AG09319 (cell line): ENCODE data around the gene RMND5A.

Experiments
- DNase-seq: peaks from one replicate; pipeline ENCODE4 v3.0.0-alpha.2; 2010; ENCODE audit warnings: low read depth; ENCODE audit errors: extremely low read depth
- TF ChIP-seq, protein P1 (sequence below): IDR thresholded peaks from 2 replicates; pipeline ENCODE4 v1.5.1; 2011; ENCODE audit warnings: low read depth, mild to moderate bottlenecking, inconsistent platforms, low read length, moderate library complexity

Gene RMND5A

DNA sequence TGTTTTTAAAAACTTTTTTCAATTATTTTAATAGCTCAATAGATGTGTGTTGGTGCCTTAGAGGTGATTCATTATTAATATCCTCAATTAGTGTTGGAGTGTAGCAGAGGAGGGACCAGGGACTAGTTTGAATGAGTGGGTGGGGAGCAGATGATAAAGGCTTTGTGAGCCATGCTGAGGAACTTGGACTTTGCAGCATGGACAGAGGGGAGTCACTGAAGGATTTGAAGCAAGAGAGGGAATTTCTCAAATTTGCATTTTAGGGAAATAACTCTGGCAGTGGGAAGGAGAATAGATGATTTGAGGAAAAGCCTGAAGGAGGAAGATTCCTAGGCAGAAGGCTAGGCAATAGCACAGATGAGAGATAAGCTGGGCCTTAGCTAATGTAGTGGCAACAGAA is 42.3 kb upstream of the RMND5A start:
- DNase-seq: no peak
- TF ChIP-seq, protein P1, sequence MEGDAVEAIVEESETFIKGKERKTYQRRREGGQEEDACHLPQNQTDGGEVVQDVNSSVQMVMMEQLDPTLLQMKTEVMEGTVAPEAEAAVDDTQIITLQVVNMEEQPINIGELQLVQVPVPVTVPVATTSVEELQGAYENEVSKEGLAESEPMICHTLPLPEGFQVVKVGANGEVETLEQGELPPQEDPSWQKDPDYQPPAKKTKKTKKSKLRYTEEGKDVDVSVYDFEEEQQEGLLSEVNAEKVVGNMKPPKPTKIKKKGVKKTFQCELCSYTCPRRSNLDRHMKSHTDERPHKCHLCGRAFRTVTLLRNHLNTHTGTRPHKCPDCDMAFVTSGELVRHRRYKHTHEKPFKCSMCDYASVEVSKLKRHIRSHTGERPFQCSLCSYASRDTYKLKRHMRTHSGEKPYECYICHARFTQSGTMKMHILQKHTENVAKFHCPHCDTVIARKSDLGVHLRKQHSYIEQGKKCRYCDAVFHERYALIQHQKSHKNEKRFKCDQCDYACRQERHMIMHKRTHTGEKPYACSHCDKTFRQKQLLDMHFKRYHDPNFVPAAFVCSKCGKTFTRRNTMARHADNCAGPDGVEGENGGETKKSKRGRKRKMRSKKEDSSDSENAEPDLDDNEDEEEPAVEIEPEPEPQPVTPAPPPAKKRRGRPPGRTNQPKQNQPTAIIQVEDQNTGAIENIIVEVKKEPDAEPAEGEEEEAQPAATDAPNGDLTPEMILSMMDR: no peak

DNA sequence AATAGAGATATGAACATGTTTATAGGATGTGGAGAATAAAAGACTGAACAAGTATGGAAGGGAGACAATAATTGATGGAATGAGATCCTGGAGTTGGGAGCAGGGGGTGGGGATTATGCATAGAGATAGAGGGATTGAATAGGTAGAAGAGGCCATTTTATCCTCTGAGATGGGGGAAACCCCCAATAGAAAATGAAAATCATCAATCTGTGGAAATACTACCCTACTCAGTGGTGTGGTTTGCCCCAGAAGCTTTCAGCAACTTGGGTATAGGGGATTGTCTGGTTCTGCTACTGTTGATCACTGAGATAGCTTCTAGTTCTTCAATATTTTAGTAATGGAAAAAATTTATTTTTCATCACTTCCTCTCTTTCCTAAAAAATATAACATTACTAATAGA is 41.1 kb upstream of the RMND5A start:
- DNase-seq: no peak

DNA sequence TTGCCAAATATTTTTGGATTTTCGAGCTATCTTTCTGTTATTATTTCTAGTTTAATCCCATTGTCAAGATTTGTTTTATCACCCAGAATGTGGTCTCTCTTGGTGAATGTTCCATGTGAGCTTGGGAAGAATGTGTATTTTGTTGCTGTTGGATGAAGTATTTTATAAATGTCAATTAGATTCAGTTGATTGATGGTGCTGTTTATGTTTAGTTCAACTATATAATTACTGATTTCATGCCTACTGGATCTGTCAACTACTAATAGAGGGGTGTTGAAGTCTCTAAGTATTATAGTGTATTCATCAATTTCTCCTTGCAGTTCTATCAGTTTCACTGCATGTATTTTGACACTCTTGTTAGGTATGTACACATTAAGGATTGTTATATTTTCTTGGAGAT is 34.7 kb upstream of the RMND5A start:
- TF ChIP-seq, protein P1: no peak
- no peak for DNase-seq

More for the DNA sequence above, 41.1 kb upstream of the RMND5A start:
- TF ChIP-seq, protein P1: no peak

DNA sequence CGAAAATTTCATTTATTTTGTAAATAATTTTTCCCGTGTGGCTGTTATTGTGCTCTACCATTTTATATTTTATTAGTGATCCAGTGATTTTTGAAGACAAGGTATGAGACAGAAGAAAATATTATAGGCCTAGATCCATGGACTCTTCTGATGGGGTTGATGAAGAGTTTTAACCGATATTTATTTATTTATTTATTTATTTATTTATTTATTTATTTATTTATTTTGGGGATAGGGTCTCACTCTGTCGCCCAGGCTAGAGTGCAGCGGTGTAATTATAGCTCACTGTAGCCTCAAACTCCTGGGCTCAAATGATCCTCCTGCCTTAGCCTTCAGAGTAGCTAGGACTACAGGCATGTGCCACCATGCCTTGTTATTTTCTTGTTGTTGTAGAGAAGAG is 33.6 kb upstream of the RMND5A start:
- no peak for DNase-seq
- TF ChIP-seq, protein P1: no peak

DNA sequence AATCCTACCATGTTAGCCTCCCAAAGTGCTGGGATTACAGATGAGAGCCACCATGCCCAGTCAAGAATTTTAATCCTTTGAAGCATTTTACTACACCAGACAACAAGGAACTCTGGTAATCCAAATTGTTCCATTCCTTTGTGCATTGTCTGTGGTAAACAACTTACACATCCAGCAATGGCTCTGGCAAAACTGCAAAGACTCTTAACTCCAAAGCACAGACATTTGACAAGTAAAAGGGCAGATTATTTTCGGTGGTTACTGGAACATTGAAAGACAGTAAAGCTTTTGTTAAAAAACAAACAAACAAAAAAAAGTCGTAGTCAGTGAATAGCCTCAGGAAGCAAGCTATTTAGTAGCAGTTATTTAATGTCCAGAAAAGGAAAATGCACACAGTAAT is 33.2 kb upstream of the RMND5A start:
- TF ChIP-seq, protein P1: no peak

DNA sequence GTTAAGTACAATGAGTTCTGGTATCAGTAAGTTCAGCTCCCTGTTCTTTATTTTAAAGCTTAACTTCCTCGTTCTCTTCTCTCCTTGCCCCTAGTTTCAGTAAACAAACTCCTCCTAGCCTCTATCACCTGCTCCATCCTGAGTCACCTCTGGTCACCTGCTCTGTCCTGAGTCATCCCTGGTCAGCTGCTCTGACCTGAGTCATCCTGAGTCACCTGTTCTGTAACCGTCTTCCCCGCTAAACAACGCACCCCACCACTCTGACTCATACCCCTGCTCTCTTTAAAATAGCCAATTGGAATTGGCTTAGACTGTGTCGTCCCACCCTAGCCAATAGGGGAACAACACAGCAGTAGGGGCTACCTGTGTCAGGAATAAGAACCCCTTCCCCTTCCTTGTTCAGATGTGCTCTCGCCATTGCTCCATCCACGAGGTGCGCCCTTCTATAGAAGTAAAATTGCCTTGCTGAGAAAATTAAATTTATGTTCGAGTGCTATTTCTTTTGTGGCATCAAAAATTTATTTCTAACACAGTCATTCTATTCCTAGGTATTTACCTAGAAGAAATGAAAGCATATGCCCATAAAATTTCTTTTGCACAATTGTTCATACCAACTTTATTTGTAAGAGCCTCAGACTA is 24.9 kb upstream of the RMND5A start:
- no peak for DNase-seq
- TF ChIP-seq, protein P1: no peak

More for the DNA sequence above, 33.2 kb upstream of the RMND5A start:
- DNase-seq: no peak

DNA sequence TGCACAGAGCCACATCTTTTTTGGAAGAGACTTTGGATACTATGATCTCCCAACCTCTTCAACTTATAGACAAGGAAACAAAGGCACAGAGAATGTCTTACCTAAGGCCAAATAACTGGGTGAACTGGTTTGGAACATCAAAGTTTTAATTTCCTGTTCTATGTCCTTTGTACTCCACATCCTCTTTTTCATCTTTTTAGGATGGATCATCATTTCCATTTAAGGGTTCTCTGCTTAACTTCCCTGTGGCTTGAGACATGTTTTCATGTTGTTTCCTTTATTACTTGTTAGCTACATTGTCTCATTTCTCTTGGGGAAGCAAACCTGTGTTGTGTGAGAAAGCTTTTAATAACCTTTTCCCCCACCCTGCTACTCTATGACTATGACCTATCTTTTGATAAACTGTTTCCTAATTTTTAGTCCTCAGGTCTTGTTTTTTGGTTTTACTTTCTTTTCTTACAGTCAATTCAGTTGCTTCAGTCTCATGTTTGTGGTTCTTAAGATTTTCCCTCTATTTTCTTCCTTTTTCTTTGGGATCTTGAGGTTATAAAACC is 22.5 kb upstream of the RMND5A start:
- TF ChIP-seq, protein P1: no peak
- no peak for DNase-seq
